Stimulated activated CD4-positive, alpha-beta T cell treated with anti-CD3 and anti-CD28 coated beads, Interleukin-1b, Interleukin-23, amount 100 ng/mL, for 1 hour (primary cell): ENCODE data around the gene ABCB8.

Experiments
- DNase-seq, 2 donors: peaks; one replicate each; pipeline ENCODE4 v3.0.0-alpha.2; 2020; ENCODE audit warnings: low read depth in 2 of 2

Gene ABCB8

GRCh38 chr7:151028131-151028947, at the start of gene ABCB8:
Gene ABCB8, plus strand, starts transcription at chr7:151028450. Its CDS starts 66 bp downstream, at chr7:151028516.
- peak; percentile 94 to 95 for DNase-seq

- no peak for DNase-seq
Observed at GRCh38 chr7:150979713-150980390, 48.4 kb upstream of the ABCB8 start.

GRCh38 chr7:150980663-150981062, 47.6 kb upstream of the ABCB8 start:
- no peak for DNase-seq

GRCh38 chr7:150981644-150982043, 46.6 kb upstream of the ABCB8 start:
- DNase-seq = no peak

- no peak for DNase-seq
Observed at GRCh38 chr7:150982351-150982750, 45.9 kb upstream of the ABCB8 start.

- no peak for DNase-seq
Observed at GRCh38 chr7:150983893-150984368, 44.3 kb upstream of the ABCB8 start.

GRCh38 chr7:150986099-150986512, 42.1 kb upstream of the ABCB8 start:
- peak in 1 of 2 donors; percentile 42 for DNase-seq

GRCh38 chr7:150986556-150986955, 41.7 kb upstream of the ABCB8 start:
- no peak for DNase-seq

- DNase-seq = peak in 1 of 2 donors; percentile 56
Observed at GRCh38 chr7:150988230-150989226, 39.7 kb upstream of the ABCB8 start.

GRCh38 chr7:150989456-150989855, 38.8 kb upstream of the ABCB8 start:
- DNase-seq = no peak

- DNase-seq = no peak
Observed at GRCh38 chr7:150990416-150991186, 37.6 kb upstream of the ABCB8 start, which contains the start of gene NOS3. Gene NOS3, plus strand, starts transcription at chr7:150991017. Its CDS starts 2,787 bp downstream, at chr7:150993804.

GRCh38 chr7:150992051-150992640, 36.1 kb upstream of the ABCB8 start:
- DNase-seq = no peak

- DNase-seq = no peak
Observed at GRCh38 chr7:150992833-150993302, 35.4 kb upstream of the ABCB8 start.

GRCh38 chr7:150993511-150993910, 34.7 kb upstream of the ABCB8 start:
- DNase-seq = no peak

- no peak for DNase-seq
Observed at GRCh38 chr7:150994141-150994837, 34.0 kb upstream of the ABCB8 start.

GRCh38 chr7:150994838-150995510, 33.3 kb upstream of the ABCB8 start:
- no peak for DNase-seq

GRCh38 chr7:150996376-150997074, 31.7 kb upstream of the ABCB8 start:
- DNase-seq = no peak

- DNase-seq = no peak
Observed at GRCh38 chr7:150997075-150997511, 31.2 kb upstream of the ABCB8 start.
